Neural progenitor cell (in vitro differentiated cells): ENCODE results near the gene DISP2.

Experiments used
- EZH2 ChIP-seq: fragments of 200-600 bp; sonication (generic); IDR thresholded peaks from 2 replicates; pipeline ENCODE4 v1.6.1; 2017; ENCODE audit warnings: antibody characterized with exemption, mild to moderate bottlenecking, moderate library complexity
- EZH2phosphoT487 ChIP-seq: fragments of 200-600 bp; sonication (generic); IDR thresholded peaks from 2 replicates; pipeline ENCODE4 v1.6.1; 2017; ENCODE audit warnings: antibody characterized with exemption
- TF ChIP-seq, protein P1 (sequence below): fragments of 200-600 bp; sonication (generic); IDR thresholded peaks from 2 replicates; pipeline ENCODE4 v1.5.1; 2017; ENCODE audit warnings: antibody characterized with exemption, mild to moderate bottlenecking

DNA sequence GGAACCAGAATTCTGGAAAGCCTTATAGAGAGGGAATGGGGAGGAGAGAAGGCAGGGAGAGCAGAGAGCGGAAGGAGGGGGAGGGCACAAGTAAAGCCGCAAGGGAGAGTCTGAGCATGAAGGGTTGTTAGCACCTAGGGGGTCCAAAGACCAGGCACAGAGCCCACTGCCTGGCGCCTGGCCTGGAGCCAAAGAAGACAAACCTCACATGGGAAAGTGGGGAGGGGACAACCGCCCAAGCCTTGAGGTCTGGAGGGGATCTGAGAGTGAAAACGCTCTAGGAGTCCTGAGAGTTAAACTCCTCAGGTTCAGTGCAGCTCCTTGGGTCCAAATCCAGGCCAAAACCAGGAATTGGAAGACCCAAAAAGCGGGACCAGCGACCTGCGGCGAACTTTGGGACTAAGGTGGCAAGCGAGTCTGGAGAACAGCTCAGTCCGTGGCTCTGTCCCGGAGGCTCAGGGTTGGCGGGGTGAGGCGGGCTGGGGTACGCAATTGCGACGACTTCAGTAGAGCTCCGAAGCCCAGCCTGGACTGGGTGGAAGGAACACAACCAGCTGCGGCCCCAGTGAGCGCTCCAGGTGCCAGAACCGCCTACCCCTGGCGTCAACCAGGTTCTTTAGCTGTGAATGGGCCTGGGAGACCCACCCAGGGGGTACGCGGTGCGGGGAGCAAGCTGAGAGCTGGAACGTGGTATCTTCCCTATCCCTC, 35.3 kb upstream of the DISP2 start:
- TF ChIP-seq, protein P1, sequence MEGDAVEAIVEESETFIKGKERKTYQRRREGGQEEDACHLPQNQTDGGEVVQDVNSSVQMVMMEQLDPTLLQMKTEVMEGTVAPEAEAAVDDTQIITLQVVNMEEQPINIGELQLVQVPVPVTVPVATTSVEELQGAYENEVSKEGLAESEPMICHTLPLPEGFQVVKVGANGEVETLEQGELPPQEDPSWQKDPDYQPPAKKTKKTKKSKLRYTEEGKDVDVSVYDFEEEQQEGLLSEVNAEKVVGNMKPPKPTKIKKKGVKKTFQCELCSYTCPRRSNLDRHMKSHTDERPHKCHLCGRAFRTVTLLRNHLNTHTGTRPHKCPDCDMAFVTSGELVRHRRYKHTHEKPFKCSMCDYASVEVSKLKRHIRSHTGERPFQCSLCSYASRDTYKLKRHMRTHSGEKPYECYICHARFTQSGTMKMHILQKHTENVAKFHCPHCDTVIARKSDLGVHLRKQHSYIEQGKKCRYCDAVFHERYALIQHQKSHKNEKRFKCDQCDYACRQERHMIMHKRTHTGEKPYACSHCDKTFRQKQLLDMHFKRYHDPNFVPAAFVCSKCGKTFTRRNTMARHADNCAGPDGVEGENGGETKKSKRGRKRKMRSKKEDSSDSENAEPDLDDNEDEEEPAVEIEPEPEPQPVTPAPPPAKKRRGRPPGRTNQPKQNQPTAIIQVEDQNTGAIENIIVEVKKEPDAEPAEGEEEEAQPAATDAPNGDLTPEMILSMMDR: no peak
- TF ChIP-seq EZH2 (no peak), EZH2phosphoT487 (no peak)
